PFSK-1 (cell line): Measurements from ENCODE around the gene CSTF1.

Source experiments
- POLR2AphosphoS5 ChIP-seq: IDR thresholded peaks from 2 replicates; pipeline ENCODE4 v1.6.1; 2012; ENCODE audit warnings: low read depth, mild to moderate bottlenecking, control low read depth, low read length, moderate library complexity
- REST ChIP-seq, 2 experiments: IDR thresholded peaks; 2 replicates each; pipeline versions ENCODE4 v1.6.1 to v1.8.0; 2011 to 2012; ENCODE audit warnings: low read depth in 2 of 2, low read length in 2 of 2, control low read depth in 1 of 2, inconsistent platforms in 1 of 2, mild to moderate bottlenecking in 1 of 2, moderate library complexity in 1 of 2; ENCODE audit not compliant: insufficient read depth in 1 of 2
- SIN3A ChIP-seq: IDR thresholded peaks from 2 replicates; pipeline ENCODE4 v1.6.1; 2012; ENCODE audit warnings: mild to moderate bottlenecking, low read length, moderate library complexity, borderline replicate concordance; ENCODE audit not compliant: insufficient read depth
- TAF1 ChIP-seq: IDR thresholded peaks from 2 replicates; pipeline ENCODE4 v1.6.1; 2012; ENCODE audit warnings: low read length, control low read depth, borderline replicate concordance; ENCODE audit not compliant: insufficient read depth

GRCh38 chr20:56343861-56344381, 48.5 kb upstream of the CSTF1 start:
- TF ChIP-seq POLR2AphosphoS5 (no peak), TAF1 (no peak), REST (IDR thresholded peaks at IDR 0.05; ENCODE audit: insufficient read depth in 1 of 2, low read depth in 2 of 2, low read length in 2 of 2) (no peak), SIN3A (no peak)
